Natural killer cell (primary cell): ENCODE measurements around the gene KLRK1. TPM values are rescaled to one million over a fixed set of nuclear protein-coding genes. Genes with fewer than 3 reads are reported as not detected.
A peak's percentile ranks its signal among the peaks of the same experiment; 100 is the strongest.

Experiments used
- ATAC-seq, 3 donors: fragments of 150-1000 bp in 2 of 3; fragments of 200-7000 bp in 1 of 3; cut with Tn5 transposase; 1 replicate in 1 of 3; 2 replicates in 2 of 3; pipeline ENCODE4 v1.10.0; 2021; ENCODE audit warnings: mild to moderate bottlenecking in 2 of 3, moderate library complexity in 2 of 3
- DNase-seq, 2 donors: peaks; one replicate each; pipeline versions ENCODE4 v3.0.0 to v3.0.0-alpha.2; 2013 to 2021; ENCODE audit warnings: mixed read lengths in 1 of 2
- H3K27ac ChIP-seq: one replicate; pipeline ENCODE4 v1.5.1; 2013; ENCODE audit warnings: mild to moderate bottlenecking, low read length
- H3K27me3 ChIP-seq: one replicate; pipeline ENCODE4 v1.6.1; 2013; ENCODE audit warnings: low read length; ENCODE audit not compliant: control insufficient read depth, insufficient read depth
- H3K36me3 ChIP-seq: one replicate; pipeline ENCODE4 v1.6.1; 2013; ENCODE audit warnings: low read length; ENCODE audit not compliant: control insufficient read depth, insufficient read depth
- H3K4me1 ChIP-seq: one replicate; pipeline ENCODE4 v1.6.1; 2013; ENCODE audit warnings: low read length; ENCODE audit not compliant: control insufficient read depth, insufficient read depth
- H3K4me3 ChIP-seq: one replicate; pipeline ENCODE4 v1.5.1; 2013; ENCODE audit warnings: low read length
- H3K9me3 ChIP-seq: one replicate; pipeline ENCODE4 v1.6.1; 2013; ENCODE audit warnings: low read length; ENCODE audit not compliant: control insufficient read depth, insufficient read depth
- H3K27ac Mint-ChIP-seq, 2 donors: one replicate each; pipeline ENCODE4 v1.8.0; 2022; ENCODE audit warnings: mild to moderate bottlenecking in 2 of 2, mixed read lengths in 2 of 2, moderate library complexity in 1 of 2
- H3K27me3 Mint-ChIP-seq, 2 donors: one replicate each; pipeline ENCODE4 v1.8.0; 2022; ENCODE audit warnings: low read depth in 2 of 2, mixed read lengths in 2 of 2
- H3K36me3 Mint-ChIP-seq: one replicate; pipeline ENCODE4 v1.8.0; 2022; ENCODE audit warnings: mixed read lengths
- H3K4me1 Mint-ChIP-seq, 2 donors: one replicate each; pipeline ENCODE4 v1.8.0; 2022; ENCODE audit warnings: mixed read lengths in 2 of 2
- H3K4me3 Mint-ChIP-seq: one replicate; pipeline ENCODE4 v1.8.0; 2022; ENCODE audit warnings: mild to moderate bottlenecking, moderate library complexity, mixed read lengths
- H3K9me3 Mint-ChIP-seq, 2 donors: one replicate each; pipeline ENCODE4 v1.8.0; 2022; ENCODE audit warnings: mixed read lengths in 2 of 2
- CTCF ChIP-seq: fragments of 200-600 bp; IDR thresholded peaks from one replicate; pipeline ENCODE4 v1.8.0; 2022; ENCODE audit warnings: antibody characterized with exemption
- WGBS: methylation state at CpG from one replicate; pipeline ENCODE4 v1.1.7; 2013; ENCODE audit warnings: missing lambda C conversion rate; ENCODE audit not compliant: insufficient coverage; 5-methylcytosine and 5-hydroxymethylcytosine counted together
- intact Hi-C: fragments of 100-400 bp; cut with micrococcal nuclease; formaldehyde crosslinking; loops from one replicate; pipeline ENCODE4 v1.14.2; 2022
- total RNA-seq, 4 donors: library from RNA; stranded (reverse); fragments of 120-200 nt in 1 of 4; gene quantifications; one replicate each; pipeline versions ENCODE4 v1.2.3 to v1.2.4, GENCODE V29; 2013 to 2022

Gene KLRK1
- total RNA-seq, 3 donors from 2014 or later (not counting 1 experiment from before 2014, with no cell fraction given), result 398 to 543 (median 515) TPM

GRCh38 chr12:10405294-10405693 is 15.5 kb upstream of the KLRK1 start:
- peaks cover 8% of the 10 kb centered on the region for H3K4me1 ChIP-seq
- Mint-ChIP-seq H3K4me3 (peak overlapping the region; percentile 66), H3K9me3 (no peaks in the 10 kb centered on the region), H3K4me1 (peaks cover 31 to 42% of the 10 kb centered on the region in 2 donors), H3K27ac (peak overlapping the region in 1 of 2 donors; percentile 57), H3K27me3 (no peaks in the 10 kb centered on the region), H3K36me3 (peaks cover 2% of the 10 kb centered on the region)
- ATAC-seq (no peak), DNase-seq (no peak)
- TF ChIP-seq CTCF, result no peak
- no peaks in the 10 kb centered on the region for H3K9me3 ChIP-seq
- 88% methylated on average over 4 of the region's 5 CpGs for WGBS
- peak overlapping the region; percentile 21 for H3K4me3 ChIP-seq
- intact Hi-C loops, result loop anchor here (5.0 kb wide), 1 partner anchor 33 kb away; no protein-coding TSS in a partner anchor
- peaks cover 68% of the 10 kb centered on the region for H3K36me3 ChIP-seq
- no peak overlapping the region for H3K27ac ChIP-seq
- H3K27me3 ChIP-seq, result no peaks in the 10 kb centered on the region

DNA sequence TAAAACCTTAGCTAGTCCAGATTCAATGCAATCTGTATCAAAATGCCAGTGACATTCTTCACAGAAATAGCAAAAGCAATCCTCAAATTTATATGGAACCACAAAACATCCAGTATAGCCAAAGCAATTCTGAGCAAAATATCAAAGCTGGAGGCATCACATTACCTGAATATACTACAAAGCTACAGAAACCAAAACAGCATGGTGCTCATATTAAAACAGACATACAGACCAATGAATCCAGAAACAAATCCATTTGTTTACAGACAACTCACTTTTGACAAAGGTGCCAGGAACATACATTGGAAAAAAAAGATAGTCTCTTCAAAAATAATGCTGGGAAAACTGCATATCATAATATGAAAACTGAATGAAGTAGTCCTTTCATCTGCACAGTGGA is 15.0 kb upstream of the KLRK1 start:
- intact Hi-C loops, result loop anchor here (5.0 kb wide), 1 partner anchor 32 kb away; no protein-coding TSS in a partner anchor
- DNase-seq (no peak), ATAC-seq (no peak)
- H3K27me3 ChIP-seq, result no peaks in the 10 kb centered on the region
- H3K4me1 Mint-ChIP-seq, result peaks cover 36 to 46% of the 10 kb centered on the region in 2 donors
- TF ChIP-seq CTCF, result no peak
- no peak overlapping the region for H3K4me3 ChIP-seq
- H3K9me3 ChIP-seq, result no peaks in the 10 kb centered on the region
- H3K27ac ChIP-seq, result no peak overlapping the region
- no peak overlapping the region for H3K4me3 Mint-ChIP-seq
- peaks cover 6% of the 10 kb centered on the region for H3K36me3 Mint-ChIP-seq
- peaks cover 8% of the 10 kb centered on the region for H3K4me1 ChIP-seq
- peaks cover 71% of the 10 kb centered on the region for H3K36me3 ChIP-seq
- peak overlapping the region in 1 of 2 donors; percentile 57 for H3K27ac Mint-ChIP-seq
- no peaks in the 10 kb centered on the region for H3K9me3 Mint-ChIP-seq
- no peaks in the 10 kb centered on the region for H3K27me3 Mint-ChIP-seq

GRCh38 chr12:10400829-10401228 is 11.0 kb upstream of the KLRK1 start:
- H3K27ac ChIP-seq, result no peak overlapping the region
- peaks cover 6% of the 10 kb centered on the region for H3K36me3 Mint-ChIP-seq
- H3K9me3 Mint-ChIP-seq, result no peaks in the 10 kb centered on the region
- peak overlapping the region; percentile 14 to 72 for H3K27ac Mint-ChIP-seq
- peaks cover 45 to 47% of the 10 kb centered on the region in 2 donors for H3K4me1 Mint-ChIP-seq
- intact Hi-C loops, result no loop called here
- no peaks in the 10 kb centered on the region for H3K27me3 ChIP-seq
- peaks cover 56% of the 10 kb centered on the region for H3K36me3 ChIP-seq
- peaks cover 18% of the 10 kb centered on the region for H3K4me1 ChIP-seq
- DNase-seq (no peak), ATAC-seq (no peak)
- H3K9me3 ChIP-seq, result no peaks in the 10 kb centered on the region
- no peaks in the 10 kb centered on the region for H3K27me3 Mint-ChIP-seq
- no peak for TF ChIP-seq CTCF
- H3K4me3 ChIP-seq, result no peak overlapping the region
- peak overlapping the region; percentile 42 for H3K4me3 Mint-ChIP-seq

- 29% methylated on average over 1 of the region's 2 CpGs for WGBS
- Histone ChIP-seq H3K4me3 (no peak overlapping the region), H3K9me3 (no peaks in the 10 kb centered on the region), H3K27me3 (no peaks in the 10 kb centered on the region), H3K36me3 (peaks cover 34% of the 10 kb centered on the region), H3K27ac (peak overlapping the region; percentile 57), H3K4me1 (peaks cover 31% of the 10 kb centered on the region)
- intact Hi-C loops, result loop anchor here (5.0 kb wide), 3 partner anchors 54 to 159 kb away; partner anchors contain the start of gene KLRC1
- H3K4me1 Mint-ChIP-seq, result peaks cover 71 to 74% of the 10 kb centered on the region in 2 donors
- H3K36me3 Mint-ChIP-seq, result peaks cover 6% of the 10 kb centered on the region
- no peak for DNase-seq
- no peak for ATAC-seq
- TF ChIP-seq CTCF, result no peak
- H3K27me3 Mint-ChIP-seq, result no peaks in the 10 kb centered on the region
- peak overlapping the region; percentile 68 for H3K4me3 Mint-ChIP-seq
- no peaks in the 10 kb centered on the region for H3K9me3 Mint-ChIP-seq
- peak overlapping the region; percentile 83 to 98 for H3K27ac Mint-ChIP-seq
Measured at GRCh38 chr12:10398168-10398567, 8.3 kb upstream of the KLRK1 start.
